Caco-2 (cell line): Measurements from ENCODE around the gene ABI3BP. TPM values are rescaled to one million over a fixed set of nuclear protein-coding genes. Genes with fewer than 3 reads are reported as not detected.

ENCODE experiments used
- BruUV-seq: library from RNA; stranded (reverse); fragments of 400-500 nt; replicated peaks from 2 replicates; lab custom pipeline; 2021; lab: Mats Ljungman, UMichigan
- CTCF ChIA-PET: fragments of 300-600 bp; sonication (Branson Sonifier 250); formaldehyde crosslinking; loops from one replicate; lab custom pipeline; 2022; ENCODE audit warnings: antibody characterized with exemption; lab: Charles Lee
- POLR2A ChIA-PET: fragments of 300-600 bp; sonication (Branson Sonifier 250); formaldehyde crosslinking; loops from one replicate; lab custom pipeline; 2022; ENCODE audit warnings: antibody characterized with exemption; lab: Charles Lee
- DNase-seq, 2 experiments: peaks; one replicate each; pipeline versions ENCODE4 v3.0.0 to v3.0.0-alpha.2; 2020 to 2022
- H3K27me3 ChIP-seq: replicated peaks from 2 replicates; pipeline ENCODE4 v1.6.0; 2011; ENCODE audit warnings: low read length; ENCODE audit not compliant: control insufficient read depth, insufficient read depth
- H3K36me3 ChIP-seq: 2 replicates; pipeline ENCODE4 v1.5.1; 2011; ENCODE audit warnings: low read length; ENCODE audit not compliant: control insufficient read depth, insufficient read depth
- H3K4me1 ChIP-seq: fragments of 250-450 bp; sonication (Bioruptor Pico); 2 replicates; pipeline ENCODE4 v1.5.1; 2020; ENCODE audit warnings: mild to moderate bottlenecking
- H3K4me3 ChIP-seq: 2 replicates; pipeline ENCODE4 v1.5.1; 2011; ENCODE audit warnings: low read depth, mild to moderate bottlenecking, control low read depth, low read length
- H3K9me3 ChIP-seq: fragments of 250-450 bp; sonication (Bioruptor Pico); 2 replicates; pipeline ENCODE4 v1.5.1; 2020; ENCODE audit warnings: mild to moderate bottlenecking, moderate library complexity
- H3K27ac Mint-ChIP-seq: one replicate; pipeline ENCODE4 v1.8.0; 2022; ENCODE audit warnings: mixed read lengths; ENCODE audit not compliant: unreplicated experiment
- H3K27me3 Mint-ChIP-seq: one replicate; pipeline ENCODE4 v1.8.0; 2022; ENCODE audit warnings: mixed read lengths; ENCODE audit not compliant: insufficient read depth, unreplicated experiment
- H3K36me3 Mint-ChIP-seq: one replicate; pipeline ENCODE4 v1.8.0; 2022; ENCODE audit warnings: mild to moderate bottlenecking, mixed read lengths; ENCODE audit not compliant: insufficient read depth, unreplicated experiment
- H3K4me1 Mint-ChIP-seq: one replicate; pipeline ENCODE4 v1.8.0; 2022; ENCODE audit warnings: low read depth, mixed read lengths; ENCODE audit not compliant: unreplicated experiment
- H3K4me3 Mint-ChIP-seq: one replicate; pipeline ENCODE4 v1.8.0; 2022; ENCODE audit warnings: mild to moderate bottlenecking, moderate library complexity, mixed read lengths; ENCODE audit not compliant: unreplicated experiment
- H3K9me3 Mint-ChIP-seq: one replicate; pipeline ENCODE4 v1.8.0; 2022; ENCODE audit warnings: mixed read lengths; ENCODE audit not compliant: unreplicated experiment
- CTCF ChIP-seq, 2 experiments: fragments of 200-600 bp in 1 of 2; IDR thresholded peaks; 1 replicate in 1 of 2; 2 replicates in 1 of 2; pipeline versions ENCODE4 v1.5.1 to v1.8.0; 2011 to 2022; ENCODE audit warnings: antibody characterized with exemption in 1 of 2, control low read depth in 1 of 2, inconsistent platforms in 1 of 2, low read depth in 1 of 2, low read length in 1 of 2, mild to moderate bottlenecking in 1 of 2, moderate library complexity in 1 of 2; ENCODE audit not compliant: insufficient read depth in 1 of 2, severe bottlenecking in 1 of 2, unreplicated experiment in 1 of 2
- intact Hi-C: fragments of 100-400 bp; cut with micrococcal nuclease; formaldehyde crosslinking; loops from one replicate; pipeline ENCODE4 v1.10.0; 2022; ENCODE audit not compliant: unreplicated experiment
- total RNA-seq: library from RNA; stranded (reverse); gene quantifications from 2 replicates; pipeline ENCODE4 v1.2.3, GENCODE V29; 2022

Gene ABI3BP
- total RNA-seq, 1 experiment from 2014 or later, result not detected

GRCh38 chr3:101011136-101011535 is 17.9 kb upstream of the ABI3BP start:
- Mint-ChIP-seq H3K4me3 (no peak overlapping the region), H3K9me3 (peaks cover 11% of the 10 kb centered on the region), H3K4me1 (no peaks in the 10 kb centered on the region), H3K27me3 (peaks cover 2% of the 10 kb centered on the region), H3K27ac (no peak overlapping the region), H3K36me3 (no peaks in the 10 kb centered on the region)
- no TSS peak for BruUV-seq
- Histone ChIP-seq H3K27me3 (no peaks in the 10 kb centered on the region), H3K36me3 (no peaks in the 10 kb centered on the region), H3K4me3 (no peak overlapping the region), H3K9me3 (no peaks in the 10 kb centered on the region), H3K4me1 (no peaks in the 10 kb centered on the region)
- intact Hi-C loops, result no loop called here
- no peak for TF ChIP-seq CTCF (IDR thresholded peaks at IDR 0.05; ENCODE audit: insufficient read depth in 1 of 2, low read depth in 1 of 2, low read length in 1 of 2, severe bottlenecking in 1 of 2, unreplicated experiment in 1 of 2)
- ChIA-PET POLR2A (no interaction called here), CTCF (no interaction called here)
- DNase-seq, result no peak

GRCh38 chr3:101010296-101010695 is 17.1 kb upstream of the ABI3BP start:
- Histone ChIP-seq H3K36me3 (no peaks in the 10 kb centered on the region), H3K4me3 (no peak overlapping the region), H3K27me3 (no peaks in the 10 kb centered on the region), H3K4me1 (no peaks in the 10 kb centered on the region), H3K9me3 (no peaks in the 10 kb centered on the region)
- H3K4me1 Mint-ChIP-seq, result no peaks in the 10 kb centered on the region
- no peak overlapping the region for H3K4me3 Mint-ChIP-seq
- no peak for TF ChIP-seq CTCF (IDR thresholded peaks at IDR 0.05; ENCODE audit: insufficient read depth in 1 of 2, low read depth in 1 of 2, low read length in 1 of 2, severe bottlenecking in 1 of 2, unreplicated experiment in 1 of 2)
- H3K27ac Mint-ChIP-seq, result no peak overlapping the region
- H3K9me3 Mint-ChIP-seq, result peaks cover 11% of the 10 kb centered on the region
- CTCF ChIA-PET, result no interaction called here
- POLR2A ChIA-PET, result no interaction called here
- no peak for DNase-seq
- intact Hi-C loops, result no loop called here
- H3K36me3 Mint-ChIP-seq, result no peaks in the 10 kb centered on the region
- no TSS peak for BruUV-seq
- H3K27me3 Mint-ChIP-seq, result peaks cover 6% of the 10 kb centered on the region

- no peaks in the 10 kb centered on the region for H3K36me3 ChIP-seq
- DNase-seq, result no peak
- Mint-ChIP-seq H3K27ac (no peak overlapping the region), H3K27me3 (peaks cover 6% of the 10 kb centered on the region), H3K9me3 (peaks cover 11% of the 10 kb centered on the region), H3K36me3 (no peaks in the 10 kb centered on the region), H3K4me3 (no peak overlapping the region), H3K4me1 (no peaks in the 10 kb centered on the region)
- H3K4me1 ChIP-seq, result no peaks in the 10 kb centered on the region
- ChIA-PET POLR2A (no interaction called here), CTCF (no interaction called here)
- intact Hi-C loops, result no loop called here
- no peaks in the 10 kb centered on the region for H3K27me3 ChIP-seq
- no TSS peak for BruUV-seq
- H3K9me3 ChIP-seq, result no peaks in the 10 kb centered on the region
- no peak overlapping the region for H3K4me3 ChIP-seq
- TF ChIP-seq CTCF (IDR thresholded peaks at IDR 0.05; ENCODE audit: insufficient read depth in 1 of 2, low read depth in 1 of 2, low read length in 1 of 2, severe bottlenecking in 1 of 2, unreplicated experiment in 1 of 2), result no peak
Measured at GRCh38 chr3:101009386-101009785, 16.2 kb upstream of the ABI3BP start.
